H1 (cell line): ENCODE measurements around the gene AHNAK2. TPM values are rescaled to one million over a fixed set of nuclear protein-coding genes. Genes with fewer than 3 reads are reported as not detected.

ENCODE experiments used
- GTF2F1 ChIP-seq: IDR thresholded peaks from 2 replicates; pipeline ENCODE4 v1.6.1; 2012; ENCODE audit warnings: low read depth, low read length, improper control_type of control experiment, borderline replicate concordance
- RAD21 ChIP-seq, 2 experiments: IDR thresholded peaks in 1 of 2; conservative IDR thresholded peaks in 1 of 2; 2 replicates each; pipeline ENCODE4 v1.6.1; 2011; ENCODE audit warnings: low read depth in 2 of 2, low read length in 2 of 2, improper control_type of control experiment in 1 of 2, inconsistent platforms in 1 of 2, mild to moderate bottlenecking in 1 of 2, moderate library complexity in 1 of 2
- RBBP5 ChIP-seq: IDR thresholded peaks from 2 replicates; pipeline ENCODE4 v1.7.1; 2012; ENCODE audit warnings: low read depth, mild to moderate bottlenecking, inconsistent platforms, low read length, moderate library complexity, borderline replicate concordance
- polyA plus RNA-seq, 7 experiments: library from polyadenylated mRNA; depleted of rRNA in 3 of 7; stranded (reverse) in 5 of 7; unstranded in 2 of 7; fragments of >200 nt in 5 of 7; fragments of 200-250 nt in 2 of 7; gene quantifications; 1 replicate in 5 of 7; 2 replicates in 1 of 7; 4 replicates in 1 of 7; pipeline versions ENCODE4 v1.2.1 to v1.2.3, GENCODE V29; 2011 to 2013; ENCODE audit warnings: missing spikeins in 2 of 7, mixed read lengths in 2 of 7
- total RNA-seq: library from RNA; stranded (reverse); fragmentation: NEBNext Ultra II Directional; extraction: Animal tissue kit (Norgen Biotek cat#: 25700); gene quantifications from 2 replicates; pipeline ENCODE4 v1.2.1, GENCODE V29; 2021

Gene AHNAK2
- total and polyA plus RNA-seq, 2 of the 8 experiments (the other 6 are each of a cell fraction or from before 2014, with no cell fraction given): 0.95 to 2.0 TPM

DNA sequence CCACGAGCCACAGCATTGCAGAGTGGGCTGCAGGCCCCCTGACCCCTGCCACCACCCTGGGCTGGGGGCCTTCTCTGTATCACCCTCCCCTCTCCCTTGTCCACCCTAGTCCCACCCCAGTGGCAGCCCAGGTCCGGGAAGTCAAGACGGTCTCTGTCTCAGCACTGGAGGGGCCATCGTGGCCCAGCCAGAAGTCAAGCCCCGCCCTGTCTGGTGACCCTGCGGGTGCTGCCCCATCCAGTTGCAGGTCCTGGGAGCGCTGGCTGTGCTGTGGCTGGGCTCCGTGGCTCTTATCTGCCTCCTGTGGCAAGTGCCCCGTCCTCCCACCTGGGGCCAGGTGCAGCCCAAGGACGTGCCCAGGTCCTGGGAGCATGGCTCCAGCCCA, 50.8 kb downstream of the AHNAK2 start (continued):
- TF ChIP-seq RAD21 (IDR thresholded peaks at IDR 0.05 in 1 of 2, conservative IDR thresholded peaks at IDR 0.05 in 1 of 2; ENCODE audit: low read depth in 2 of 2, low read length in 2 of 2) (no peak), GTF2F1 (no peak), RBBP5 (no peak)
- TF ChIP-seq, all 59 proteins: peak for 0
